ENCODE measurements around the gene DBI. TPM values are rescaled to one million over a fixed set of nuclear protein-coding genes. Genes with fewer than 3 reads are reported as not detected.

The DBI gene
- total and polyA plus RNA-seq, 2 experiments from 2014 or later = 171 to 873 TPM

GRCh38 chr2:119377294-119377992 is 10.7 kb downstream of the DBI start:
- Histone ChIP-seq H3K4me2 (no peak overlapping the region), H3K79me2 (replicated peaks; ENCODE audit: insufficient read depth) (no peaks in the 10 kb centered on the region), H4K20me1 (replicated peaks; ENCODE audit: insufficient read depth) (no peaks in the 10 kb centered on the region), H3K4me1 (ENCODE audit: insufficient read depth) (peaks cover 4% of the 10 kb centered on the region; the same call in 1 of the 2 replicates), H3F3A (replicated peaks; ENCODE audit: low read depth) (no peaks in the 10 kb centered on the region), H3K9me2 (ENCODE audit: insufficient read depth) (no peaks in the 10 kb centered on the region), H3K27me3 (ENCODE audit: insufficient read depth) (no peaks in the 10 kb centered on the region), H3K27ac (ENCODE audit: low read depth) (no peak overlapping the region), H3K4me3 (no peak overlapping the region), H3K36me3 (ENCODE audit: insufficient read depth) (peaks cover 12% of the 10 kb centered on the region; the same call in 1 of the 2 replicates), H2AFZ (no peak overlapping the region)
- no peak overlapping the region for H3K27ac Mint-ChIP-seq
- DNase-seq (ENCODE audit: low spot score) = no peak
- peaks cover 6% of the 10 kb centered on the region for H3K9me3 Mint-ChIP-seq
- TF ChIP-seq POLR2AphosphoS5 (IDR thresholded peaks at IDR 0.05; ENCODE audit: low read depth) (no peak), ZNF462 (CRISPR knock-in tag; IDR thresholded peaks at IDR 0.05) (no peak), ZNF331 (CRISPR knock-in tag; IDR thresholded peaks at IDR 0.05; ENCODE audit: low read depth) (no peak), CTCF (conservative IDR thresholded peaks at IDR 0.05; ENCODE audit: low read depth in 2 of 2) (no peak), CREB1 (CRISPR knock-in tag; IDR thresholded peaks at IDR 0.05; ENCODE audit: low read depth) (no peak), ZNF114 (CRISPR knock-in tag; IDR thresholded peaks at IDR 0.05) (no peak), EZH2phosphoT487 (IDR thresholded peaks at IDR 0.05; ENCODE audit: unreplicated experiment) (no peak), NANOG (IDR thresholded peaks at IDR 0.05; ENCODE audit: borderline replicate concordance) (no peak), JUNB (IDR thresholded peaks at IDR 0.05; ENCODE audit: unreplicated experiment) (no peak), ETS1 (IDR thresholded peaks at IDR 0.05) (no peak), STAT1 (IDR thresholded peaks at IDR 0.05; ENCODE audit: unreplicated experiment) (no peak), REST (IDR thresholded peaks at IDR 0.05; ENCODE audit: unreplicated experiment) (no peak), EZH2 (IDR thresholded peaks at IDR 0.05; ENCODE audit: low read depth, unreplicated experiment) (no peak)
- H3K4me1 Mint-ChIP-seq = peaks cover 10% of the 10 kb centered on the region
- H3K27me3 Mint-ChIP-seq (ENCODE audit: insufficient read depth, low read depth, poor library complexity) = peaks cover 4% of the 10 kb centered on the region
- H3K4me3 Mint-ChIP-seq = no peak overlapping the region
- H3K36me3 Mint-ChIP-seq (ENCODE audit: low read depth) = peaks cover 27% of the 10 kb centered on the region
- ATAC-seq = no peak

Measured in GM23338 (cell line).